RWPE1 (cell line): Measurements from ENCODE around the gene TARP.
A peak's percentile ranks its signal among the peaks of the same experiment; 100 is the strongest.

Experiments
- CTCF ChIA-PET: fragments of 350-600 bp; sonication (Branson Sonifier 250); formaldehyde crosslinking; extraction: SDS; loops from one replicate; lab custom pipeline; 2021; lab: Yijun Ruan, JAX
- POLR2A ChIA-PET: fragments of 400-600 bp; formaldehyde crosslinking; extraction: SDS; loops from one replicate; lab custom pipeline; 2020; ENCODE audit warnings: antibody characterized with exemption; ENCODE audit not compliant: low non-redundant PET; lab: Yijun Ruan, JAX
- DNase-seq: peaks from one replicate; pipeline ENCODE4 v3.0.0; 2012; ENCODE audit warnings: low spot score
- H3K27ac ChIP-seq: fragments of 450-650 bp; 2 replicates; pipeline ENCODE4 v1.5.1; 2017
- CTCF ChIP-seq: fragments of 450-650 bp; conservative IDR thresholded peaks from 2 replicates; pipeline ENCODE4 v1.5.1; 2017; ENCODE audit warnings: low read depth, mild to moderate bottlenecking

Gene TARP

GRCh38 chr7:38319873-38320272, 46.4 kb upstream of the TARP start:
- ChIA-PET POLR2A (no interaction called here), CTCF (interaction anchor here (0.9 kb wide), 1 partner anchor 16 kb away, joined by 4 read pairs; no protein-coding TSS in a partner anchor)
- no peak overlapping the region for H3K27ac ChIP-seq
- TF ChIP-seq CTCF, result no peak
- no peak for DNase-seq

- ChIA-PET CTCF (interaction anchor here (0.6 to 1.1 kb wide), 3 partner anchors 17 to 211 kb away, joined by 3 to 4 read pairs (median 4); no protein-coding TSS in a partner anchor), POLR2A (no interaction called here)
- peak; percentile 44 for TF ChIP-seq CTCF
- peak; percentile 60 for DNase-seq
- H3K27ac ChIP-seq, result no peak overlapping the region
Measured at GRCh38 chr7:38318803-38319416, 45.5 kb upstream of the TARP start.

GRCh38 chr7:38318241-38318640, 44.8 kb upstream of the TARP start:
- ChIA-PET POLR2A (no interaction called here), CTCF (interaction anchor here (0.6 to 1.1 kb wide), 2 partner anchors 182 to 210 kb away, joined by 3 to 4 read pairs; no protein-coding TSS in a partner anchor)
- DNase-seq, result no peak
- TF ChIP-seq CTCF, result no peak
- H3K27ac ChIP-seq, result no peak overlapping the region

GRCh38 chr7:38317515-38317914, 44.1 kb upstream of the TARP start:
- no peak for DNase-seq
- ChIA-PET CTCF (no interaction called here), POLR2A (no interaction called here)
- H3K27ac ChIP-seq, result no peak overlapping the region
- no peak for TF ChIP-seq CTCF

- H3K27ac ChIP-seq, result no peak overlapping the region
- ChIA-PET CTCF (no interaction called here), POLR2A (no interaction called here)
- no peak for DNase-seq
- no peak for TF ChIP-seq CTCF
Measured at GRCh38 chr7:38316733-38317360, 43.4 kb upstream of the TARP start.

GRCh38 chr7:38315410-38315809, 42.0 kb upstream of the TARP start:
- H3K27ac ChIP-seq, result no peak overlapping the region
- POLR2A ChIA-PET, result no interaction called here

More at GRCh38 chr7:38315410-38315809, 42.0 kb upstream of the TARP start:
- DNase-seq, result no peak
- CTCF ChIA-PET, result no interaction called here
- TF ChIP-seq CTCF, result no peak
